HCT116 (cell line): ENCODE measurements around the gene NCKAP5. TPM values are rescaled to one million over a fixed set of nuclear protein-coding genes. Genes with fewer than 3 reads are reported as not detected.

ENCODE experiments used
- ATAC-seq: fragments of 200-7000 bp; cut with Tn5 transposase; 2 replicates; pipeline ENCODE4 v1.9.1; 2020; ENCODE audit warnings: mild to moderate bottlenecking, moderate library complexity
- BruUV-seq: library from RNA; stranded (reverse); fragments of 400-500 nt; replicated peaks from 2 replicates; lab custom pipeline; 2021; lab: Mats Ljungman, UMichigan
- CTCF ChIA-PET: fragments of 300-600 bp; sonication (Branson Sonifier 250); formaldehyde crosslinking; loops from one replicate; lab custom pipeline; 2021; ENCODE audit warnings: antibody characterized with exemption; lab: Charles Lee
- POLR2A ChIA-PET: fragments of 300-600, 350-600 bp; sonication (Branson Sonifier 250); formaldehyde crosslinking; loops from one replicate; lab custom pipeline; 2021; ENCODE audit warnings: antibody characterized with exemption; lab: Charles Lee
- RAD21 ChIA-PET, 2 experiments: fragments of 300-600 bp; sonication (Branson Sonifier 250); formaldehyde crosslinking; loops; one replicate each; lab custom pipeline; 2023; ENCODE audit warnings: low total read pairs in 2 of 2; ENCODE audit not compliant: uncharacterized antibody in 2 of 2, unreplicated experiment in 2 of 2, low non-redundant PET in 1 of 2; lab: Charles Lee
- DNase-seq: peaks from one replicate; pipeline ENCODE4 v3.0.0-alpha.2; 2010; ENCODE audit warnings: low read depth, low spot score
- H2AFZ ChIP-seq: fragments of 200-600 bp; shearing (Covaris generic), sonication (generic); 2 replicates; pipeline ENCODE4 v1.6.1; 2017; ENCODE audit warnings: low read depth, mixed run types, mixed read lengths, antibody characterized with exemption, low read length; ENCODE audit not compliant: poor library complexity, severe bottlenecking
- H3K27ac ChIP-seq: 2 replicates; pipeline ENCODE4 v1.5.1; 2012; ENCODE audit warnings: low read depth, low read length
- H3K27me3 ChIP-seq: fragments of 200-600 bp; sonication (generic); 2 replicates; pipeline ENCODE4 v1.6.1; 2016; ENCODE audit warnings: mixed run types, low read length, mixed read lengths; ENCODE audit not compliant: insufficient read depth
- H3K36me3 ChIP-seq, 2 experiments: fragments of 200-500 bp in 1 of 2; fragments of 200-600 bp in 1 of 2; sonication (Bioruptor generic) in 1 of 2; sonication (generic) in 1 of 2; 2 replicates each; pipeline versions ENCODE4 v1.5.1 to v1.6.1; 2014 to 2016; ENCODE audit warnings: low read length in 2 of 2, inconsistent platforms in 1 of 2, mixed read lengths in 1 of 2, mixed run types in 1 of 2; ENCODE audit not compliant: insufficient read depth in 2 of 2, control insufficient read depth in 1 of 2
- H3K4me1 ChIP-seq, 2 experiments: fragments of 200-600 bp in 1 of 2; sonication (generic) in 1 of 2; 2 replicates each; pipeline versions ENCODE4 v1.5.1 to v1.6.1; 2012 to 2017; ENCODE audit warnings: low read length in 2 of 2, inconsistent platforms in 1 of 2, mild to moderate bottlenecking in 1 of 2, mixed read lengths in 1 of 2, mixed run types in 1 of 2, moderate library complexity in 1 of 2; ENCODE audit not compliant: insufficient read depth in 2 of 2, control insufficient read depth in 1 of 2
- H3K4me2 ChIP-seq: fragments of 200-600 bp; sonication (generic); 2 replicates; pipeline ENCODE4 v1.6.1; 2017; ENCODE audit warnings: mixed run types, low read length, mixed read lengths
- H3K4me3 ChIP-seq, 2 experiments: fragments of 200-600 bp in 1 of 2; sonication (generic) in 1 of 2; replicated peaks in 1 of 2; 2 replicates each; pipeline ENCODE4 v1.5.1; 2011 to 2016; ENCODE audit warnings: low read length in 2 of 2, control low read depth in 1 of 2, low read depth in 1 of 2, mild to moderate bottlenecking in 1 of 2, mixed read lengths in 1 of 2, mixed run types in 1 of 2
- H3K79me2 ChIP-seq: fragments of 200-600 bp; sonication (generic); 2 replicates; pipeline ENCODE4 v1.6.1; 2017; ENCODE audit warnings: mild to moderate bottlenecking, mixed run types, low read length, moderate library complexity, mixed read lengths; ENCODE audit not compliant: insufficient read depth
- H3K9ac ChIP-seq: fragments of 200-600 bp; sonication (generic); 2 replicates; pipeline ENCODE4 v1.6.1; 2016; ENCODE audit warnings: low read length, mixed read lengths
- H3K9me2 ChIP-seq: fragments of 200-600 bp; sonication (generic), shearing (Covaris generic); 2 replicates; pipeline ENCODE4 v1.6.1; 2017; ENCODE audit warnings: mixed run types, mild to moderate bottlenecking, moderate library complexity; ENCODE audit not compliant: insufficient read depth
- H3K9me3 ChIP-seq, 2 experiments: fragments of 200-500 bp in 1 of 2; fragments of 200-600 bp in 1 of 2; sonication (Bioruptor generic) in 1 of 2; sonication (generic) in 1 of 2; 2 replicates each; pipeline ENCODE4 v1.6.1; 2014 to 2017; ENCODE audit warnings: low read length in 2 of 2, mixed read lengths in 2 of 2, inconsistent platforms in 1 of 2, low read depth in 1 of 2, mild to moderate bottlenecking in 1 of 2, mixed run types in 1 of 2, moderate library complexity in 1 of 2; ENCODE audit not compliant: control insufficient read depth in 1 of 2, insufficient read depth in 1 of 2
- H4K20me1 ChIP-seq: fragments of 200-600 bp; sonication (generic), shearing (Covaris generic); 2 replicates; pipeline ENCODE4 v1.6.1; 2017; ENCODE audit warnings: mixed run types, mild to moderate bottlenecking, moderate library complexity; ENCODE audit not compliant: insufficient read depth
- CTCF ChIP-seq, 3 experiments: fragments of 200-600 bp in 1 of 3; sonication (generic) in 1 of 3; IDR thresholded peaks in 2 of 3; conservative IDR thresholded peaks in 1 of 3; 2 replicates each; pipeline ENCODE4 v1.5.1; 2012 to 2017; ENCODE audit warnings: low read depth in 2 of 3, low read length in 2 of 3, antibody characterized with exemption in 1 of 3, borderline replicate concordance in 1 of 3, control low read depth in 1 of 3, mild to moderate bottlenecking in 1 of 3, mixed read lengths in 1 of 3, mixed run types in 1 of 3, moderate library complexity in 1 of 3; ENCODE audit not compliant: insufficient read depth in 1 of 3
- EGR1 ChIP-seq: IDR thresholded peaks from 2 replicates; pipeline ENCODE4 v1.6.1; 2012; ENCODE audit warnings: low read depth
- EZH2 ChIP-seq: fragments of 200-600 bp; sonication (generic); IDR thresholded peaks from 2 replicates; pipeline ENCODE4 v1.6.1; 2017; ENCODE audit warnings: antibody characterized with exemption, mixed run types
- FOSL1 ChIP-seq: IDR thresholded peaks from 2 replicates; pipeline ENCODE4 v1.6.1; 2012; ENCODE audit warnings: low read depth
- SP1 ChIP-seq: IDR thresholded peaks from 2 replicates; pipeline ENCODE4 v1.6.1; 2012; ENCODE audit warnings: low read depth
- SRF ChIP-seq: IDR thresholded peaks from 2 replicates; pipeline ENCODE4 v1.6.1; 2012; ENCODE audit warnings: low read depth
- TCF7L2 ChIP-seq: IDR thresholded peaks from 2 replicates; pipeline ENCODE4 v1.7.0; 2011; ENCODE audit warnings: borderline replicate concordance, inconsistent platforms; ENCODE audit not compliant: insufficient read depth, insufficient read length; ENCODE audit errors: extremely low read depth
- YY1 ChIP-seq: IDR thresholded peaks from 2 replicates; pipeline ENCODE4 v1.6.1; 2011; ENCODE audit warnings: low read length, low read depth, moderate library complexity, mild to moderate bottlenecking; ENCODE audit not compliant: insufficient replicate concordance; ENCODE audit errors: extremely low read depth
- intact Hi-C: fragments of 100-400 bp; cut with micrococcal nuclease; formaldehyde crosslinking; loops from 2 replicates; pipeline ENCODE4 v1.10.0; 2022
- total RNA-seq: library from RNA; stranded (reverse); gene quantifications from one replicate; pipeline ENCODE4 v1.2.1, GENCODE V29; 2021; ENCODE audit not compliant: unreplicated experiment
- TF ChIP-seq, protein P1 (sequence below): IDR thresholded peaks from 2 replicates; pipeline ENCODE4 v1.6.1; 2012
- TF ChIP-seq, protein P2 (sequence below): IDR thresholded peaks from 2 replicates; pipeline ENCODE4 v1.6.1; 2012

NCKAP5 gene
- total RNA-seq, 1 experiment from 2014 or later, result 0.30 TPM

GRCh38 chr2:133393895-133394294, 174.4 kb downstream of the NCKAP5 start:
- no peaks in the 10 kb centered on the region for H3K79me2 ChIP-seq
- H3K9ac ChIP-seq, result no peak overlapping the region
- no peaks in the 10 kb centered on the region for H4K20me1 ChIP-seq
- no peak overlapping the region for H2AFZ ChIP-seq
- no peak for TF ChIP-seq YY1
- TF ChIP-seq CTCF (IDR thresholded peaks at IDR 0.05 in 2 of 3, conservative IDR thresholded peaks at IDR 0.05 in 1 of 3; ENCODE audit: borderline replicate concordance in 1 of 3, insufficient read depth in 1 of 3, low read depth in 2 of 3, low read length in 2 of 3), result no peak
- no peak for TF ChIP-seq FOSL1
- no peak for TF ChIP-seq SP1
- TF ChIP-seq EGR1, result no peak
- no peak for TF ChIP-seq EZH2
- TF ChIP-seq TCF7L2, result no peak
- TF ChIP-seq, protein P1, sequence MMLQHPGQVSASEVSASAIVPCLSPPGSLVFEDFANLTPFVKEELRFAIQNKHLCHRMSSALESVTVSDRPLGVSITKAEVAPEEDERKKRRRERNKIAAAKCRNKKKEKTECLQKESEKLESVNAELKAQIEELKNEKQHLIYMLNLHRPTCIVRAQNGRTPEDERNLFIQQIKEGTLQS, result no peak
- no peak for TF ChIP-seq SRF
- TF ChIP-seq, protein P2, sequence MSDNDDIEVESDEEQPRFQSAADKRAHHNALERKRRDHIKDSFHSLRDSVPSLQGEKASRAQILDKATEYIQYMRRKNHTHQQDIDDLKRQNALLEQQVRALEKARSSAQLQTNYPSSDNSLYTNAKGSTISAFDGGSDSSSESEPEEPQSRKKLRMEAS, result no peak
- intact Hi-C loops, result no loop called here
- BruUV-seq, result no TSS peak
- H3K9me3 ChIP-seq, result no peaks in the 10 kb centered on the region
- ATAC-seq (no peak), DNase-seq (no peak)
- H3K36me3 ChIP-seq, result no peaks in the 10 kb centered on the region
- H3K4me3 ChIP-seq, result no peak overlapping the region
- no peaks in the 10 kb centered on the region for H3K9me2 ChIP-seq
- POLR2A ChIA-PET, result no interaction called here
- CTCF ChIA-PET, result no interaction called here
- no peak overlapping the region for H3K4me2 ChIP-seq
- H3K27me3 ChIP-seq, result no peaks in the 10 kb centered on the region
- H3K4me1 ChIP-seq, result no peaks in the 10 kb centered on the region
- H3K27ac ChIP-seq, result no peak overlapping the region
- RAD21 ChIA-PET, result no interaction called here
